Mesendoderm (in vitro differentiated cells): Measurements from ENCODE around the gene TNFRSF21.

Source experiments
- DNase-seq: peaks from one replicate; pipeline ENCODE4 v3.0.0; 2013
- H2AK5ac ChIP-seq: 2 replicates; pipeline ENCODE4 v1.6.1; 2013; ENCODE audit warnings: low read length, inconsistent platforms
- H2BK120ac ChIP-seq: 2 replicates; pipeline ENCODE4 v1.6.1; 2013; ENCODE audit warnings: low read depth, mild to moderate bottlenecking, low read length, moderate library complexity, mixed read lengths
- H2BK15ac ChIP-seq: replicated peaks from 2 replicates; pipeline ENCODE4 v1.6.1; 2013; ENCODE audit warnings: low read depth, mild to moderate bottlenecking, moderate library complexity
- H2BK5ac ChIP-seq: 2 replicates; pipeline ENCODE4 v1.6.1; 2013; ENCODE audit warnings: low read length, inconsistent platforms
- H3K18ac ChIP-seq: 2 replicates; pipeline ENCODE4 v1.6.1; 2013; ENCODE audit warnings: mild to moderate bottlenecking, low read length, mixed read lengths
- H3K23ac ChIP-seq: one replicate; pipeline ENCODE4 v1.6.1; 2013; ENCODE audit warnings: low read length
- H3K27ac ChIP-seq: 2 replicates; pipeline ENCODE4 v1.5.1; 2013; ENCODE audit warnings: low read depth, mild to moderate bottlenecking, inconsistent platforms, low read length, moderate library complexity
- H3K27me3 ChIP-seq: 2 replicates; pipeline ENCODE4 v1.6.1; 2013; ENCODE audit warnings: low read length, control low read depth, mild to moderate bottlenecking, inconsistent platforms; ENCODE audit not compliant: insufficient read depth, poor library complexity
- H3K36me3 ChIP-seq: 2 replicates; pipeline ENCODE4 v1.6.1; 2013; ENCODE audit warnings: low read length, inconsistent platforms; ENCODE audit not compliant: control insufficient read depth, insufficient read depth
- H3K4ac ChIP-seq: one replicate; pipeline ENCODE4 v1.6.1; 2013; ENCODE audit warnings: low read depth, mild to moderate bottlenecking, low read length, moderate library complexity
- H3K4me1 ChIP-seq: 2 replicates; pipeline ENCODE4 v1.6.1; 2013; ENCODE audit warnings: low read depth, low read length, inconsistent platforms; ENCODE audit not compliant: control insufficient read depth
- H3K4me2 ChIP-seq: 2 replicates; pipeline ENCODE4 v1.6.1; 2013; ENCODE audit warnings: low read length
- H3K4me3 ChIP-seq: 2 replicates; pipeline ENCODE4 v1.5.1; 2013; ENCODE audit warnings: mild to moderate bottlenecking, low read length
- H3K56ac ChIP-seq: one replicate; pipeline ENCODE4 v1.6.1; 2013; ENCODE audit warnings: low read length
- H3K79me1 ChIP-seq: 2 replicates; pipeline ENCODE4 v1.6.1; 2013; ENCODE audit warnings: low read length, inconsistent platforms
- H3K79me2 ChIP-seq: 2 replicates; pipeline ENCODE4 v1.6.1; 2013; ENCODE audit warnings: mild to moderate bottlenecking, low read length; ENCODE audit not compliant: control insufficient read depth, insufficient read depth
- H3K9ac ChIP-seq: 2 replicates; pipeline ENCODE4 v1.6.1; 2013; ENCODE audit warnings: low read length, inconsistent platforms
- H4K5ac ChIP-seq: one replicate; pipeline ENCODE4 v1.6.1; 2013; ENCODE audit warnings: low read length
- H4K8ac ChIP-seq: one replicate; pipeline ENCODE4 v1.6.1; 2013; ENCODE audit warnings: low read depth, mild to moderate bottlenecking, control low read depth, low read length, moderate library complexity
- WGBS: extraction: QIAGEN DNeasy Blood & Tissue Kit; methylation state at CpG from one replicate; pipeline ENCODE4 v1.1.7; 2013; ENCODE audit warnings: low lambda C conversion rate, missing lambda C conversion rate; ENCODE audit not compliant: insufficient coverage; ENCODE audit errors: extremely low coverage; 5-methylcytosine and 5-hydroxymethylcytosine counted together

The TNFRSF21 gene

DNA sequence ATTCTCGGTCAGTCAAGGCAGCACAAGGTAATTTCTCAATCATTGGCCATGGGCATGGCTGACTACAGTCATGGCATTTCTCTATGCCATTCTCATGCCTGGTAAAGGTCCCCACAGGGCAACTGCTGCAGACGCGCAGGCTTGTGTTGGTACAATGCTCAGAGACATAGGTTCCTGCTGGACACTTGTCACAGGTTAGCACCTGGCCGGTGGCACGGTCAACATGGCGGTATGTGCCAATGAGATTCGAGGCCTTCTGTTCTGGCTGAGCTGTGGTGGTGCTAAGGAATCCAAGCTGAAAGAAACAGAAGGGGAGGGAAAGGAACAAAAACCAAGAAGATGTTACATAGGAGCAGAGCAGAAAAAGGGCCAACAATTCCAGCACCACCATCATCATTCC lies 23.4 kb downstream of the TNFRSF21 start:
- Histone ChIP-seq H3K23ac (no peak overlapping the region), H3K9ac (no peak overlapping the region), H3K56ac (no peak overlapping the region), H4K8ac (no peak overlapping the region), H2BK15ac (no peak overlapping the region), H3K27ac (no peak overlapping the region), H2AK5ac (no peak overlapping the region), H3K79me2 (peaks cover 43% of the 10 kb centered on the region), H4K5ac (no peak overlapping the region), H3K4me3 (no peak overlapping the region), H3K27me3 (no peaks in the 10 kb centered on the region), H2BK120ac (no peak overlapping the region), H3K4me1 (peaks cover 3% of the 10 kb centered on the region), H3K36me3 (peaks cover 15% of the 10 kb centered on the region), H3K79me1 (peaks cover 33% of the 10 kb centered on the region), H3K4me2 (no peak overlapping the region), H2BK5ac (no peak overlapping the region), H3K18ac (no peak overlapping the region), H3K4ac (no peak overlapping the region)
- no CpG with 5 or more reads among the region's 7 CpGs for WGBS
- no peak for DNase-seq

DNA sequence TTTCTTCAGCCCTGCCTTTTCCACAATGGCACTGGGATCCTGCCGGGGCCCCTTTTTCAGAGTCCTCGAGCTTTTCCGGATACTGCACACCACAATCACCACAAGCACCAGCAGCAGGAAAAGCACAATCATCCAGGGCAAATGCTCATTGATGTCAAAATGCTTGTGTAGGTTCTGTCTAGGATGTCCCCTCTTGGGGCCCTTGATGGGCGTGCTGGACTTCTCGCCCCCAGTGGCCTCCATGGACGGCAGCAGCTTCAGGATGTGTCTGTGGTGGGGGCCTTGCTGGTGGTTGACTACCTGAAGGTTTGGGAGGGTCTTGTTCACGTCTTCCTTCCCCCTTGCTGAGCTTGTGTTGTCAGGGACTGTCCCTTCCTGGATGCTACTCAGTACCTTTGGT lies 25.7 kb downstream of the TNFRSF21 start:
- H4K8ac ChIP-seq, result no peak overlapping the region
- no CpG with 5 or more reads among the region's 7 CpGs for WGBS
- no peak overlapping the region for H3K9ac ChIP-seq
- no peak overlapping the region for H2BK15ac ChIP-seq
- H2AK5ac ChIP-seq, result no peak overlapping the region
- no peak for DNase-seq
- H3K79me1 ChIP-seq, result peaks cover 26% of the 10 kb centered on the region
- no peak overlapping the region for H3K27ac ChIP-seq
- H3K56ac ChIP-seq, result no peak overlapping the region
- H3K18ac ChIP-seq, result no peak overlapping the region
- H3K4ac ChIP-seq, result no peak overlapping the region
- no peak overlapping the region for H2BK120ac ChIP-seq
- no peak overlapping the region for H3K4me2 ChIP-seq
- no peak overlapping the region for H3K23ac ChIP-seq
- H3K36me3 ChIP-seq, result peaks cover 15% of the 10 kb centered on the region
- H3K4me1 ChIP-seq, result no peaks in the 10 kb centered on the region
- no peak overlapping the region for H4K5ac ChIP-seq
- no peak overlapping the region for H2BK5ac ChIP-seq
- peaks cover 29% of the 10 kb centered on the region for H3K79me2 ChIP-seq
- H3K4me3 ChIP-seq, result no peak overlapping the region
- no peaks in the 10 kb centered on the region for H3K27me3 ChIP-seq

DNA sequence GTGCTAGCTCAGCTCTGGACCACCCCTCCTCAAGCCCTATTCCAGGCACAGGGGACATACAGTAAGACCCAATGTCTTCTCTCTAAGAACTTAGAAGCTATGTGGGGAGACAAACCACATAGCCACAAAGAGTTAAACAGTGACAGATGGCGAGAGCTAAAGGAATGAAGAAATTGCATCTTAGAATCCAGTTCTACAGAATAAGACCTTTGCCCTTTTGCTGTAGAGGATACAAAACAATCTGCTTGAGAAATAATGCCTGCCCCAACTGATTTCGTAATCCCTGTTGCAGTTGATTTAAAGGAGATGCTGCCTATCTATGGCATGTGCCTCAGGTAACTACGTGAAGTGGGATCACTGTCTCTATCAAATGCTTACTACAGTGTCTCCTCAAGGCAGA lies 31.2 kb downstream of the TNFRSF21 start:
- no peak overlapping the region for H4K8ac ChIP-seq
- H3K56ac ChIP-seq, result no peak overlapping the region
- no peak overlapping the region for H3K4me3 ChIP-seq
- no peaks in the 10 kb centered on the region for H3K27me3 ChIP-seq
- H2BK5ac ChIP-seq, result no peak overlapping the region
- H3K27ac ChIP-seq, result no peak overlapping the region
- H3K79me2 ChIP-seq, result peaks cover 22% of the 10 kb centered on the region
- no peak overlapping the region for H3K9ac ChIP-seq
- no peak overlapping the region for H4K5ac ChIP-seq
- no peak for DNase-seq
- peaks cover 5% of the 10 kb centered on the region for H3K36me3 ChIP-seq
- H2AK5ac ChIP-seq, result no peak overlapping the region
- H3K4ac ChIP-seq, result no peak overlapping the region
- no peak overlapping the region for H2BK120ac ChIP-seq
- H3K23ac ChIP-seq, result no peak overlapping the region
- no peaks in the 10 kb centered on the region for H3K4me1 ChIP-seq
- H3K18ac ChIP-seq, result no peak overlapping the region
- H3K4me2 ChIP-seq, result no peak overlapping the region
- no CpG with 5 or more reads among the region's 3 CpGs for WGBS
- peaks cover 14% of the 10 kb centered on the region for H3K79me1 ChIP-seq
- no peak overlapping the region for H2BK15ac ChIP-seq

DNA sequence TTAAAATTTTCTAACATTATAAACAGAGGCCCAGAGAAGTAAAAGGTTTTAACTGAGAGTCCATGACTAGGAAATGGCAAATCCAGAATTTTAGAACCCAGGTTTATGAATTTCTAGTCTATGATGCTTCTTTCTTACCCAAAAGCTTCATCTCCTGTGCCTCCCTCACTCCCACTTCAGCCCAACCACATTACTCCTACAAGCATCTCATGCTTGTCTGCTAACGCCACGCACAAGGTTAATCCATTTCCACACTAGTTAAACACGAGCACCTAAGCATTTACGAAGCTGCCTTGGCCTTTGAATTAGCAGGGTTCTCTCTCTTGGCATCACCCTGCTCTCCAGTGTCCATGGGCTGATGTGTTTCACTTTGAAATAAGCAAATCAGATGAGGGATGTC lies 32.0 kb downstream of the TNFRSF21 start:
- H3K27me3 ChIP-seq, result no peaks in the 10 kb centered on the region
- H3K79me2 ChIP-seq, result peaks cover 25% of the 10 kb centered on the region
- no peak overlapping the region for H3K4ac ChIP-seq
- no peak overlapping the region for H2BK5ac ChIP-seq
- no peak overlapping the region for H3K4me3 ChIP-seq
- no peak overlapping the region for H3K4me2 ChIP-seq
- H3K4me1 ChIP-seq, result no peaks in the 10 kb centered on the region
- peaks cover 5% of the 10 kb centered on the region for H3K36me3 ChIP-seq
- no peak overlapping the region for H3K23ac ChIP-seq
- H2AK5ac ChIP-seq, result no peak overlapping the region
- no peak overlapping the region for H4K5ac ChIP-seq
- no peak overlapping the region for H3K56ac ChIP-seq
- H4K8ac ChIP-seq, result no peak overlapping the region
- DNase-seq, result no peak
- WGBS, result no CpG with 5 or more reads among the region's 4 CpGs
- H2BK15ac ChIP-seq, result no peak overlapping the region
- H3K18ac ChIP-seq, result no peak overlapping the region
- no peak overlapping the region for H3K9ac ChIP-seq
- H3K27ac ChIP-seq, result no peak overlapping the region
- H2BK120ac ChIP-seq, result no peak overlapping the region
- peaks cover 14% of the 10 kb centered on the region for H3K79me1 ChIP-seq

DNA sequence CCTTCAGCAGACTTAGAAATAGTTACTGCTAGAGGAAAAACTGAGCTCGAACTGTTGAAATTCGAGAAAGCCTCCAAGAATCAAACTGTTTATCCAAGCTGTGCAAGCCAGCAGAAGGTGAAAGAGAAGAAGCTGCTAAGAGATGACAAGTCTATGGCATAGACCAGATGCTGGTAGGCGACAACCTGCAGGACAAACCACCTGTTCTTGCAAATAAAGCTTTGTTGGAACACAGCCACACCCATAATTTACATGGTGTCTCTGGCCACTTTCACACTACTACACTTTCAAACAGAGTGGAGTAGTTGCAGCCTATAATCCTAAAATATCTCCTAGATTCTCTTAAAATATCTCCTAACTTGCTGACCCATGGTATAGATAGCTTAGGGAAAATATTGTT lies 33.3 kb downstream of the TNFRSF21 start:
- Histone ChIP-seq H3K36me3 (peaks cover 5% of the 10 kb centered on the region), H3K4me3 (no peak overlapping the region), H3K4me1 (no peaks in the 10 kb centered on the region), H3K79me2 (peaks cover 26% of the 10 kb centered on the region), H2BK120ac (no peak overlapping the region), H2AK5ac (no peak overlapping the region), H3K4ac (no peak overlapping the region), H3K4me2 (no peak overlapping the region), H4K8ac (no peak overlapping the region), H3K27me3 (no peaks in the 10 kb centered on the region), H2BK15ac (no peak overlapping the region), H4K5ac (no peak overlapping the region), H3K9ac (no peak overlapping the region), H3K27ac (no peak overlapping the region), H3K79me1 (peaks cover 14% of the 10 kb centered on the region), H2BK5ac (no peak overlapping the region), H3K18ac (no peak overlapping the region), H3K56ac (no peak overlapping the region), H3K23ac (no peak overlapping the region)
- DNase-seq, result no peak
- no CpG with 5 or more reads among the region's 3 CpGs for WGBS

DNA sequence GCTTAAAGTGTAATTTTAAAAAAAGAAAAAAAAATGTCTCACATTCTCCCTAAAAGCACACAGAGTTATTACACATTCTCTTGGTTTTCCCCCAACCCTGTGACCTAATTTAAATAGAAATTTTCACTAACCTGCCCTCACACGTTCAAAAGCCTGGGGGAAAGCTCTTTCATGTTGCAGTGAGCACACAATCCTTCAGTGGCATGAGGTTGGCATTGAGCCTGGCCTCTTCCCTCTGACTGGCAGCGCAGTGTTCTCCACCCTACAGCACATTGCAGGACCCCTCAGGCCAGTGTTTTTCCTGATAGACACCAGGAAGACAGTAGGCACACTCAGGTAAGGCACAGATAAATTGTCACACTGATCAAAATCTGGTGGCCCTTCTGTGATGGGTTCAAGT lies 34.1 kb downstream of the TNFRSF21 start:
- Histone ChIP-seq H2BK15ac (no peak overlapping the region), H4K5ac (no peak overlapping the region), H3K27ac (no peak overlapping the region), H3K27me3 (no peaks in the 10 kb centered on the region), H3K18ac (no peak overlapping the region), H3K36me3 (peaks cover 5% of the 10 kb centered on the region), H2BK120ac (no peak overlapping the region), H3K4me3 (no peak overlapping the region), H3K56ac (no peak overlapping the region), H3K23ac (no peak overlapping the region), H2AK5ac (no peak overlapping the region), H3K79me1 (peaks cover 14% of the 10 kb centered on the region), H4K8ac (no peak overlapping the region), H2BK5ac (no peak overlapping the region), H3K4me2 (no peak overlapping the region), H3K79me2 (peaks cover 27% of the 10 kb centered on the region), H3K4ac (no peak overlapping the region), H3K4me1 (no peaks in the 10 kb centered on the region), H3K9ac (no peak overlapping the region)
- WGBS, result no CpG with 5 or more reads among the region's 2 CpGs
- no peak for DNase-seq
